OCI-LY7 (cell line): ENCODE data around the gene CLSTN2. TPM values are rescaled to one million over a fixed set of nuclear protein-coding genes. Genes with fewer than 3 reads are reported as not detected.

Experiments
- BruUV-seq: library from RNA; stranded (reverse); fragments of 400-500 nt; replicated peaks from 2 replicates; lab custom pipeline; 2021; lab: Mats Ljungman, UMichigan
- CTCF ChIA-PET: fragments of 300-600 bp; sonication (Branson Sonifier 250); formaldehyde crosslinking; loops from one replicate; lab custom pipeline; 2022; ENCODE audit warnings: antibody characterized with exemption; ENCODE audit not compliant: unreplicated experiment; lab: Charles Lee
- POLR2A ChIA-PET: fragments of 300-600 bp; sonication (Branson Sonifier 250); formaldehyde crosslinking; loops from one replicate; lab custom pipeline; 2022; ENCODE audit warnings: antibody characterized with exemption; lab: Charles Lee
- DNase-seq: peaks from one replicate; pipeline ENCODE4 v3.0.0-alpha.2; 2015; ENCODE audit warnings: low spot score
- H2AFZ ChIP-seq: fragments of 200-600 bp; sonication (generic), shearing (Covaris generic); 2 replicates; pipeline ENCODE4 v1.6.1; 2014; ENCODE audit warnings: mild to moderate bottlenecking, antibody characterized with exemption, low read length, moderate library complexity
- H3K27ac ChIP-seq: fragments of 200-600 bp; sonication (generic); 2 replicates; pipeline ENCODE4 v1.5.1; 2014; ENCODE audit warnings: mixed run types, low read depth, mild to moderate bottlenecking, moderate library complexity, low read length, inconsistent platforms; ENCODE audit not compliant: poor library complexity, severe bottlenecking
- H3K36me3 ChIP-seq: fragments of 200-600 bp; sonication (generic); 2 replicates; pipeline ENCODE4 v1.6.1; 2014; ENCODE audit warnings: mild to moderate bottlenecking, antibody characterized with exemption, low read length, moderate library complexity, mixed read lengths; ENCODE audit not compliant: insufficient read depth
- H3K4me1 ChIP-seq: fragments of 200-600 bp; sonication (generic); 2 replicates; pipeline ENCODE4 v1.5.1; 2014; ENCODE audit warnings: mild to moderate bottlenecking, low read length; ENCODE audit not compliant: insufficient read depth, poor library complexity, severe bottlenecking
- H3K4me2 ChIP-seq: fragments of 200-600 bp; sonication (generic); 2 replicates; pipeline ENCODE4 v1.6.1; 2014; ENCODE audit warnings: mild to moderate bottlenecking, low read length
- H3K4me3 ChIP-seq: fragments of 200-600 bp; sonication (generic); 2 replicates; pipeline ENCODE4 v1.5.1; 2014; ENCODE audit warnings: mild to moderate bottlenecking, low read depth, low read length; ENCODE audit not compliant: poor library complexity, severe bottlenecking
- H3K79me2 ChIP-seq: fragments of 200-600 bp; sonication (generic); 2 replicates; pipeline ENCODE4 v1.6.1; 2016; ENCODE audit warnings: low read depth, mild to moderate bottlenecking, low read length, moderate library complexity, mixed read lengths; ENCODE audit not compliant: insufficient read depth
- H3K9me2 ChIP-seq: fragments of 200-600 bp; sonication (generic); 2 replicates; pipeline ENCODE4 v1.6.1; 2016; ENCODE audit warnings: mild to moderate bottlenecking, low read length, mixed read lengths; ENCODE audit not compliant: insufficient read depth
- H3K9me3 ChIP-seq: fragments of 200-600 bp; sonication (generic); 2 replicates; pipeline ENCODE4 v1.6.1; 2014; ENCODE audit warnings: mild to moderate bottlenecking, mixed run types, low read length, mixed read lengths
- H4K20me1 ChIP-seq: fragments of 200-600 bp; sonication (generic); 2 replicates; pipeline ENCODE4 v1.6.1; 2014; ENCODE audit warnings: mild to moderate bottlenecking, antibody characterized with exemption, low read length, moderate library complexity, mixed read lengths; ENCODE audit not compliant: insufficient read depth
- EZH2phosphoT487 ChIP-seq: fragments of 200-600 bp; sonication (generic); IDR thresholded peaks from 2 replicates; pipeline ENCODE4 v1.6.1; 2018; ENCODE audit warnings: low read depth, borderline replicate concordance, mild to moderate bottlenecking, mixed run types, antibody characterized with exemption, low read length, moderate library complexity, mixed read lengths
- intact Hi-C: fragments of 100-400 bp; cut with micrococcal nuclease; formaldehyde crosslinking; loops from one replicate; pipeline ENCODE4 v1.10.0; 2022; ENCODE audit not compliant: unreplicated experiment
- total RNA-seq, 2 experiments: library from RNA; depleted of rRNA in 1 of 2; stranded (reverse); fragments of >200 nt in 1 of 2; shearing (Covaris generic) in 1 of 2; gene quantifications; 2 replicates each; pipeline ENCODE4 v1.2.3, GENCODE V29; 2014 to 2022
- TF ChIP-seq, protein P1 (sequence below): fragments of 200-600 bp; sonication (generic); conservative IDR thresholded peaks from 2 replicates; pipeline ENCODE4 v1.5.1; 2014; ENCODE audit warnings: mild to moderate bottlenecking, antibody characterized with exemption, low read length, moderate library complexity, mixed read lengths

CLSTN2 gene
- total RNA-seq, 2 experiments from 2014 or later: not detected

DNA sequence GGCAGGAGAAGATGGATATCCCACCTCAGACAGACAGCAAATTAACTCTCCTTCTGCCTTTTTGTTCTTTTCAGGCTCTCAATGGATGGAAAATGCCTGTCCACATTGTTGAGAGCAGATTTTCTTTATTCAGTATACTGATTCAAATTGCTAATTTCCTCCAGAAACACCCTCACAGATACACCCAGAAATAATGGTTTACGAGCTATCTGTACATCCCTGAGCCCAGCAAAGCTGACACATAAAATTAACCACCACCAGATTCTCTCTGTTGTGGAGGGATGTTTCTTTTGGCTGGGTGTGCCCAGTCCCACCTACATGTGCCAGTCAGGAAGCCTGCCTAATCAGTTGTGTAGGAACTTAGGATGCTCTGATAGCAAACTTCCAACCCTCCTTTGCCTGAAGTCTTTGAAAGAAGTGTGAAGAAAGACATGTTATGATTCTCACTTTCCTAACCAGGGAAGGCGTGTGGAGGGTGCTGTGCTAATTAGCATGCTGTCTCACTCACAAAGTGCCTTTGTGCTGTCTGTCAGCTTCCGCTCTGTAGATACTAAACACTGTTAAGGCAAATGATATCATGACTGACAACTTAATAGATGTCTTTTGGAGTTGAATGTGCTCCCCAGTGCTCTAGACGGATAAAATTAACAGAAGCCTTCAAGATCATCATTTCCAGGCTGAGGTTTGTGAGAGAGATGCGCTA, 208.5 kb downstream of the CLSTN2 start:
- intact Hi-C loops: no loop called here
- H3K79me2 ChIP-seq: no peaks in the 10 kb centered on the region
- H3K4me1 ChIP-seq: no peaks in the 10 kb centered on the region
- no peak for DNase-seq
- no peaks in the 10 kb centered on the region for H4K20me1 ChIP-seq
- CTCF ChIA-PET: no interaction called here
- H3K36me3 ChIP-seq: no peaks in the 10 kb centered on the region
- no peak overlapping the region for H2AFZ ChIP-seq
- no peak for TF ChIP-seq EZH2phosphoT487
- TF ChIP-seq, protein P1, sequence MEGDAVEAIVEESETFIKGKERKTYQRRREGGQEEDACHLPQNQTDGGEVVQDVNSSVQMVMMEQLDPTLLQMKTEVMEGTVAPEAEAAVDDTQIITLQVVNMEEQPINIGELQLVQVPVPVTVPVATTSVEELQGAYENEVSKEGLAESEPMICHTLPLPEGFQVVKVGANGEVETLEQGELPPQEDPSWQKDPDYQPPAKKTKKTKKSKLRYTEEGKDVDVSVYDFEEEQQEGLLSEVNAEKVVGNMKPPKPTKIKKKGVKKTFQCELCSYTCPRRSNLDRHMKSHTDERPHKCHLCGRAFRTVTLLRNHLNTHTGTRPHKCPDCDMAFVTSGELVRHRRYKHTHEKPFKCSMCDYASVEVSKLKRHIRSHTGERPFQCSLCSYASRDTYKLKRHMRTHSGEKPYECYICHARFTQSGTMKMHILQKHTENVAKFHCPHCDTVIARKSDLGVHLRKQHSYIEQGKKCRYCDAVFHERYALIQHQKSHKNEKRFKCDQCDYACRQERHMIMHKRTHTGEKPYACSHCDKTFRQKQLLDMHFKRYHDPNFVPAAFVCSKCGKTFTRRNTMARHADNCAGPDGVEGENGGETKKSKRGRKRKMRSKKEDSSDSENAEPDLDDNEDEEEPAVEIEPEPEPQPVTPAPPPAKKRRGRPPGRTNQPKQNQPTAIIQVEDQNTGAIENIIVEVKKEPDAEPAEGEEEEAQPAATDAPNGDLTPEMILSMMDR: no peak
- no peak overlapping the region for H3K4me2 ChIP-seq
- no peak overlapping the region for H3K4me3 ChIP-seq
- no peak overlapping the region for H3K27ac ChIP-seq
- no peaks in the 10 kb centered on the region for H3K9me2 ChIP-seq
- BruUV-seq: no TSS peak
- no peaks in the 10 kb centered on the region for H3K9me3 ChIP-seq
- POLR2A ChIA-PET: no interaction called here

DNA sequence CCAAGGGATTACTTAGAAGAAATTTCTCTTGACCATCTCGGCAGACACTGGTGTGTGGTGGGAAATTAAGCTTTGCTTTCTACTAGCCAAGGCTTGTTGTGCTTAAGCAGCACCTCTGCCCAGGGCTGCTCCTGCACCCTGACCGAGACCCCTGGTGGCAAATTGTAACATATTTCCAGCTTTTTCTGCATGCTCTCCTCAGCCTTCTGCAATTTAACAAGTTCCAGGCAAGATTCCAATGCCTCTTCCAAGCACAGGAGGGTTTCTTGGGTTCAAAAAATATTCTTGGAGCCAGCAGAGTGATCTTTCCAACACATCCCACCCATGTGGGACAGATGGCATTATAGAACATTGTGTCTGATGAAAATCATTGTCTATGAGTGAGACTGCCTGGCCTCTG, 210.5 kb downstream of the CLSTN2 start:
- no peak for DNase-seq
- Histone ChIP-seq H3K36me3 (no peaks in the 10 kb centered on the region), H3K79me2 (no peaks in the 10 kb centered on the region), H3K9me3 (no peaks in the 10 kb centered on the region), H4K20me1 (no peaks in the 10 kb centered on the region), H3K27ac (no peak overlapping the region), H2AFZ (no peak overlapping the region), H3K4me2 (no peak overlapping the region), H3K9me2 (no peaks in the 10 kb centered on the region), H3K4me3 (no peak overlapping the region), H3K4me1 (no peaks in the 10 kb centered on the region)
- CTCF ChIA-PET: no interaction called here
- intact Hi-C loops: no loop called here
- no TSS peak for BruUV-seq
- TF ChIP-seq, protein P1: no peak
- no peak for TF ChIP-seq EZH2phosphoT487
- POLR2A ChIA-PET: interaction anchor here (0.6 kb wide), 1 partner anchor 1038 kb away, joined by 3 read pairs; no protein-coding TSS in a partner anchor

DNA sequence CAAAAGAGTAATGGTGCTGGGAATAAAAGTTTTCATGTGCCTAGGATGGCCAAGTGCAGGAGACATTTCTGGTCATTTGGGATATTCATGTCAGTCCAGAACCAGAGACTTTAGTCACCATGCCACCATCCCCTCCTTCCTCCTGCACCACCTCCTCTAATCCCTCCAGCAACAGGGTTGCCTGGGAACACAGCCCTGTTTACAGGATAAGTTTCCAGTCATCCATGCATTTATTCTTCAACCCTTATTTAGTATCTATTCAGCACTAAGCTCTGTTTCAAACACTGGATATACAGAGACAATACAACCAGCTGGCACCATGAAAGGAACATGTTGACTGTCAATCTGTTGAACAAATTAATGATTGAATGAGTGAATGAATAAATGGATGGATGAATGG, 211.7 kb downstream of the CLSTN2 start:
- Histone ChIP-seq H3K4me3 (no peak overlapping the region), H3K79me2 (no peaks in the 10 kb centered on the region), H3K9me2 (no peaks in the 10 kb centered on the region), H3K9me3 (no peaks in the 10 kb centered on the region), H4K20me1 (no peaks in the 10 kb centered on the region), H3K4me1 (no peaks in the 10 kb centered on the region), H2AFZ (no peak overlapping the region), H3K36me3 (no peaks in the 10 kb centered on the region), H3K27ac (no peak overlapping the region), H3K4me2 (no peak overlapping the region)
- intact Hi-C loops: no loop called here
- BruUV-seq: no TSS peak
- CTCF ChIA-PET: no interaction called here
- POLR2A ChIA-PET: interaction anchor here (0.6 to 0.7 kb wide), 2 partner anchors 80 to 183 kb away, joined by 3 read pairs; no protein-coding TSS in a partner anchor
- TF ChIP-seq EZH2phosphoT487: no peak
- no peak for DNase-seq
